Spleen (tissue), 11 donors: ENCODE measurements around the gene KLB. TPM values are rescaled to one million over a fixed set of nuclear protein-coding genes. Genes with fewer than 3 reads are reported as not detected.
A peak's percentile ranks its signal among the peaks of the same experiment; 100 is the strongest.

ENCODE experiments used
- DNase-seq: peaks from one replicate; pipeline ENCODE4 v3.0.0-alpha.2; 2020
- H3K27ac ChIP-seq, 8 donors: fragments of 200-600 bp; sonication (generic) in 7 of 8; 1 replicate in 4 of 8; 2 replicates in 4 of 8; pipeline versions ENCODE4 v1.5.0 to v1.8.0; 2016 to 2021; ENCODE audit warnings: inconsistent platforms in 4 of 8, mild to moderate bottlenecking in 4 of 8, moderate library complexity in 1 of 8
- H3K27me3 ChIP-seq, 7 donors: fragments of 200-600 bp; sonication (generic) in 6 of 7; replicated peaks in 1 of 7; 1 replicate in 4 of 7; 2 replicates in 3 of 7; pipeline versions ENCODE4 v1.5.0 to v1.8.0; 2016 to 2021; ENCODE audit warnings: inconsistent platforms in 3 of 7, mild to moderate bottlenecking in 1 of 7
- H3K36me3 ChIP-seq, 6 donors: fragments of 200-600 bp; sonication (generic) in 5 of 6; 1 replicate in 4 of 6; 2 replicates in 2 of 6; pipeline versions ENCODE4 v1.5.0 to v1.8.0; 2016 to 2021; ENCODE audit warnings: inconsistent platforms in 2 of 6
- H3K4me1 ChIP-seq, 6 donors: fragments of 200-600 bp; sonication (generic) in 5 of 6; 1 replicate in 3 of 6; 2 replicates in 3 of 6; pipeline versions ENCODE4 v1.5.0 to v1.8.0; 2016 to 2021; ENCODE audit warnings: inconsistent platforms in 3 of 6
- H3K4me3 ChIP-seq, 8 donors: fragments of 200-600 bp; sonication (generic) in 7 of 8; 1 replicate in 4 of 8; 2 replicates in 4 of 8; pipeline versions ENCODE4 v1.5.0 to v1.8.0; 2016 to 2021; ENCODE audit warnings: inconsistent platforms in 4 of 8, mild to moderate bottlenecking in 4 of 8, moderate library complexity in 2 of 8
- H3K9me3 ChIP-seq, 8 donors: fragments of 200-600 bp; sonication (generic) in 7 of 8; 1 replicate in 4 of 8; 2 replicates in 4 of 8; pipeline versions ENCODE4 v1.5.0 to v1.8.0; 2016 to 2021; ENCODE audit warnings: inconsistent platforms in 4 of 8
- CTCF ChIP-seq, 11 experiments: fragments of 200-600 bp in 7 of 11; fragments of 450-650 bp in 4 of 11; sonication (generic) in 4 of 11; IDR thresholded peaks in 8 of 11; conservative IDR thresholded peaks in 3 of 11; 1 replicate in 7 of 11; 2 replicates in 4 of 11; pipeline versions ENCODE4 v1.4.0 to v1.8.0; 2016 to 2021; ENCODE audit warnings: antibody characterized with exemption in 11 of 11, inconsistent platforms in 4 of 11, mild to moderate bottlenecking in 1 of 11
- POLR2A ChIP-seq, 3 donors: fragments of 450-650 bp; IDR thresholded peaks; one replicate each; pipeline ENCODE4 v1.5.1; 2017; ENCODE audit warnings: antibody characterized with exemption in 3 of 3, mild to moderate bottlenecking in 1 of 3
- POLR2AphosphoS5 ChIP-seq, 3 donors: sonication (generic); formaldehyde crosslinking; IDR thresholded peaks; one replicate each; pipeline ENCODE4 v1.5.1; 2017; ENCODE audit warnings: antibody characterized with exemption in 3 of 3
- WGBS, 5 donors: extraction: QIAGEN DNeasy Blood & Tissue Kit in 3 of 5; methylation state at CpG; one replicate each; pipeline versions ENCODE4 v1.1.5 to v1.1.7; 2013 to 2018; 5-methylcytosine and 5-hydroxymethylcytosine counted together
- intact Hi-C: fragments of 100-400 bp; cut with DNase I; formaldehyde crosslinking; loops from one replicate; pipeline ENCODE4 v1.15.0; 2023; ENCODE audit warnings: low total_unique reads
- polyA plus RNA-seq, 3 donors: library from polyadenylated mRNA; stranded (reverse); fragments of 200-250 nt; gene quantifications; one replicate each; pipeline ENCODE4 v1.2.1, GENCODE V29; 2013
- total RNA-seq, 7 donors: library from RNA; depleted of rRNA in 3 of 7; stranded (reverse); fragments of >200 nt in 3 of 7; fragmentation: NEBNext Ultra II Directional in 4 of 7; extraction: Animal tissue kit (Norgen Biotek cat#: 25700) in 4 of 7; gene quantifications; one replicate each; pipeline versions ENCODE4 v1.1.0 to v1.2.1, GENCODE V29; 2016 to 2021
- donor health status: healthy with polysubstance abuse.
- donor health status: DM: no; HTN: no; CAD: no; lungs with moderate emphysema.
- donor health status: DM: no; HTN: no; CAD: no.
- donor health status: Bipolar disorder and iron deficiency.
- donor health status: healthy.
- donor health status: DM: no; HTN: no; CAD: no.
- donor health status: DM: yes; HTN: yes; CAD: no.

The KLB gene
- total and polyA plus RNA-seq, 10 donors, result 0.03 TPM; not detected in 9

GRCh38 chr4:39484582-39485272, 78.0 kb downstream of the KLB start:
- intact Hi-C loops, result no loop called here
- 72 to 91% (median 76%) methylated on average over 6 of the region's 6 CpGs for WGBS, 5 donors

GRCh38 chr4:39486221-39486804, 79.6 kb downstream of the KLB start:
- 58 to 83% (median 73%) methylated on average over 10 of the region's 10 CpGs for WGBS, 5 donors
- TF ChIP-seq CTCF (IDR thresholded peaks at IDR 0.05 in 8 of 11, conservative IDR thresholded peaks at IDR 0.05 in 3 of 11) (no peak), POLR2A (IDR thresholded peaks at IDR 0.05) (no peak), POLR2AphosphoS5 (IDR thresholded peaks at IDR 0.05) (no peak)
- DNase-seq, result no peak
- Histone ChIP-seq H3K4me1 (peaks cover 0 to 17% (median 0%) of the 10 kb centered on the region in 6 donors), H3K27me3 (no peaks in the 10 kb centered on the region), H3K27ac (no peak overlapping the region), H3K9me3 (peaks cover 0 to 11% (median 0%) of the 10 kb centered on the region in 8 donors), H3K36me3 (no peaks in the 10 kb centered on the region), H3K4me3 (no peak overlapping the region)
- intact Hi-C loops, result no loop called here

More at GRCh38 chr4:39484582-39485272, 78.0 kb downstream of the KLB start:
- DNase-seq, result no peak
- Histone ChIP-seq H3K27me3 (no peaks in the 10 kb centered on the region), H3K4me1 (peaks cover 0 to 21% (median 0%) of the 10 kb centered on the region in 6 donors), H3K9me3 (peaks cover 0 to 11% (median 0%) of the 10 kb centered on the region in 8 donors), H3K4me3 (no peak overlapping the region), H3K27ac (peak overlapping the region in 1 of 8 donors; percentile 18), H3K36me3 (no peaks in the 10 kb centered on the region)
- TF ChIP-seq POLR2A (IDR thresholded peaks at IDR 0.05), result no peak
- TF ChIP-seq POLR2AphosphoS5 (IDR thresholded peaks at IDR 0.05), result no peak
- TF ChIP-seq CTCF (IDR thresholded peaks at IDR 0.05 in 8 of 11, conservative IDR thresholded peaks at IDR 0.05 in 3 of 11), result no peak

GRCh38 chr4:39490322-39490721, 83.6 kb downstream of the KLB start:
- no peak overlapping the region for H3K4me3 ChIP-seq
- peaks cover 0 to 7% (median 0%) of the 10 kb centered on the region in 6 donors for H3K4me1 ChIP-seq
- intact Hi-C loops, result no loop called here

More at GRCh38 chr4:39490322-39490721, 83.6 kb downstream of the KLB start:
- DNase-seq, result no peak
- Histone ChIP-seq H3K36me3 (no peaks in the 10 kb centered on the region), H3K9me3 (no peaks in the 10 kb centered on the region), H3K27me3 (no peaks in the 10 kb centered on the region), H3K27ac (no peak overlapping the region)
- TF ChIP-seq POLR2A (IDR thresholded peaks at IDR 0.05) (no peak), POLR2AphosphoS5 (IDR thresholded peaks at IDR 0.05) (no peak), CTCF (IDR thresholded peaks at IDR 0.05 in 8 of 11, conservative IDR thresholded peaks at IDR 0.05 in 3 of 11) (no peak)
- 83 to 100% (median 89%) methylated on average over 2 of the region's 2 CpGs for WGBS, 5 donors
